NB4 (cell line): Measurements from ENCODE around the gene NPLOC4.

Experiments used
- CTCF ChIP-seq: IDR thresholded peaks from one replicate; pipeline ENCODE4 v1.5.1; 2012; ENCODE audit warnings: low read depth, low read length
- MAX ChIP-seq: IDR thresholded peaks from 2 replicates; pipeline ENCODE4 v1.6.1; 2011; ENCODE audit warnings: low read depth, low read length
- POLR2A ChIP-seq: IDR thresholded peaks from 2 replicates; pipeline ENCODE4 v1.6.1; 2011; ENCODE audit warnings: mild to moderate bottlenecking; ENCODE audit not compliant: insufficient read length; ENCODE audit errors: extremely low read depth

- TF ChIP-seq CTCF (no peak), MAX (no peak), POLR2A (no peak)
Observed at GRCh38 chr17:81608082-81608481, 28.8 kb downstream of the NPLOC4 start.
